NB4 (cell line): Measurements from ENCODE around the gene TCP1.

Experiments
- MAX ChIP-seq: IDR thresholded peaks from 2 replicates; pipeline ENCODE4 v1.6.1; 2011; ENCODE audit warnings: low read depth, low read length
- MYC ChIP-seq: IDR thresholded peaks from 2 replicates; pipeline ENCODE4 v1.6.1; 2011; ENCODE audit warnings: low read depth, low read length
- POLR2A ChIP-seq: IDR thresholded peaks from 2 replicates; pipeline ENCODE4 v1.6.1; 2011; ENCODE audit warnings: mild to moderate bottlenecking; ENCODE audit not compliant: insufficient read length; ENCODE audit errors: extremely low read depth
- TF ChIP-seq, protein P1 (sequence below): IDR thresholded peaks from one replicate; pipeline ENCODE4 v1.5.1; 2012; ENCODE audit warnings: low read depth, low read length

- TF ChIP-seq, protein P1, sequence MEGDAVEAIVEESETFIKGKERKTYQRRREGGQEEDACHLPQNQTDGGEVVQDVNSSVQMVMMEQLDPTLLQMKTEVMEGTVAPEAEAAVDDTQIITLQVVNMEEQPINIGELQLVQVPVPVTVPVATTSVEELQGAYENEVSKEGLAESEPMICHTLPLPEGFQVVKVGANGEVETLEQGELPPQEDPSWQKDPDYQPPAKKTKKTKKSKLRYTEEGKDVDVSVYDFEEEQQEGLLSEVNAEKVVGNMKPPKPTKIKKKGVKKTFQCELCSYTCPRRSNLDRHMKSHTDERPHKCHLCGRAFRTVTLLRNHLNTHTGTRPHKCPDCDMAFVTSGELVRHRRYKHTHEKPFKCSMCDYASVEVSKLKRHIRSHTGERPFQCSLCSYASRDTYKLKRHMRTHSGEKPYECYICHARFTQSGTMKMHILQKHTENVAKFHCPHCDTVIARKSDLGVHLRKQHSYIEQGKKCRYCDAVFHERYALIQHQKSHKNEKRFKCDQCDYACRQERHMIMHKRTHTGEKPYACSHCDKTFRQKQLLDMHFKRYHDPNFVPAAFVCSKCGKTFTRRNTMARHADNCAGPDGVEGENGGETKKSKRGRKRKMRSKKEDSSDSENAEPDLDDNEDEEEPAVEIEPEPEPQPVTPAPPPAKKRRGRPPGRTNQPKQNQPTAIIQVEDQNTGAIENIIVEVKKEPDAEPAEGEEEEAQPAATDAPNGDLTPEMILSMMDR, result no peak
- TF ChIP-seq POLR2A, result no peak
- peak; percentile 20; the same call in 1 of the 2 replicates for TF ChIP-seq MAX
- peak; percentile 53 for TF ChIP-seq MYC
These were observed 16.6 kb upstream of the TCP1 start for GRCh38 chr6:159806021-159806458.
